ENCODE results near the gene EFNA5.
"Not testable (repeated sequence)": the region's sequence is repeated elsewhere in the genome, so short reads cannot be mapped to it uniquely, and the experiment has no call there.

The EFNA5 gene

DNA sequence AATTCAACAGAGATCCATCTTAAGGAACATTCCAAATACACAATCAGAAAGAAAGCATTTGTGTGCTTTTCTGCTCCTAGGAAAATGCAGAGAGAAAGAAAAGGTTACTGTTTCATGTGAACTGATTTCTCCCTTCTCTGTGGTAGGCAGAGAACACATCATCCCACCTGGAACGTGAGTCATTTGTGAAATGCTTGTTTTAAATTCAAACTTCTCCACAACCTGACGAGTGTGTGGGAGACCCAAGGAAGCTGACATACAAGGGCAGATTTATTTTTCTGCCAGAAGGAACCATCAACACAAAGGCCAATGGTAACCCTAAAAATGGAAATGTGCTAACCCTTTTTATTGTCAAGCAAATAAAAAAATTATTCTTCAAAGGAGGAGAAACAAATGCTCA, 156.4 kb downstream of the EFNA5 start:
- no peak for FAIRE-seq

- FAIRE-seq = no peak
Measured at GRCh38 chr5:107513337-107514085, 157.2 kb downstream of the EFNA5 start.

- no peak for FAIRE-seq
Measured at GRCh38 chr5:107512029-107512428, 158.7 kb downstream of the EFNA5 start.

GRCh38 chr5:107510125-107510524, 160.6 kb downstream of the EFNA5 start:
- no peak for FAIRE-seq

- FAIRE-seq = no peak
Measured at GRCh38 chr5:107508097-107508496, 162.6 kb downstream of the EFNA5 start.

DNA sequence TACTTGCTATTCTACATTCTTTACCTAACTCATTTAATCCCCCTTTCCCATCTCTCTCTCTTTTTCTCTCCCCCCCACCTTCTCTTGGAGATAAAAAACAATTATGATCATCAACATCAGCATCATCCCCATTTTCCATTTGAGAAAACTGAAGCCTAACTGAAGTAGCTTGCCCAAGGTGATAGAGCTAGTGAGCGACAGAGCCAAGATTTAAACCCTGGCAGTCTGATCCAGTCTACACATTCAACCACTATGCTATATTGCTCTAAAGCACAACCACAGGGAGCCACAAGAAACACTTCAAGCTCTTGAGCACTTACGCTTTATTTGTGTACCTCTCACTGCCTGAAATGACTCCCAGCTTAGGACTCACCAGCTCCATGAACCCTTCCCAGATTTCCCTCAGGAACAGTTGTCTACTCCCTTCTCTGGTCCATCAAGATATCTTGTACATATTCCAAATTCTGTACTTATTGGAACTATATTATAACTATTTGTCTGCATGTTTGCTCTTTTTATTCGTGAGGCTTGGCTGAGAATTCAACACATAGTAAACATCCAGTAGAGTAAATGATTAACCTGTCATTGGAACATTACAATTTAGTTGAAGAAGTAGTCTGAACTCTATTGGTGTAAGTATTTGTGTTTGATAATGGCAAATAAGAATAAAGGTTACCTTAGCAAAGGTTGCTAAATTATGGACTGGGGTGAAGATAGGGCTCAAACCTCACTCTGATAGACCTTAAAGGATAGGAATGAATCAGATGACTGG, 164.8 kb downstream of the EFNA5 start:
- FAIRE-seq = no peak

DNA sequence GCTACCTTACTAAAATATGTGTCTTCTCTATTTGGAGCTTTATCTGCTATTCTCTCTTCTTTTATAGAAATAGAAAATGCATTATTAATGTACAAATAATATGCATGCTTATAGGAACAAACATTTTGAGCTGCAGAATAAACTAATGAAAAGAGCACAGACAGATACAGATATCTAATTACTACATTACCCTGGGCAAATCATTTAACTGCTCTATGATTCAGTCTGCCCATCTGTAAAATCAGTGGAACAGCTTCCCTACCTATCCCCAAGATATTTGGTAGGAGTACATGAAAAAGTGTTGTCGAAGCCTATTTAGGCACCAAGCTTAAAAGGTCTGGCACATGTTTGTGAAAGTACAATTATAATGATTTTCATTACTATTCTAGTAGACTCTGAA, 166.3 kb downstream of the EFNA5 start:
- no peak for FAIRE-seq

DNA sequence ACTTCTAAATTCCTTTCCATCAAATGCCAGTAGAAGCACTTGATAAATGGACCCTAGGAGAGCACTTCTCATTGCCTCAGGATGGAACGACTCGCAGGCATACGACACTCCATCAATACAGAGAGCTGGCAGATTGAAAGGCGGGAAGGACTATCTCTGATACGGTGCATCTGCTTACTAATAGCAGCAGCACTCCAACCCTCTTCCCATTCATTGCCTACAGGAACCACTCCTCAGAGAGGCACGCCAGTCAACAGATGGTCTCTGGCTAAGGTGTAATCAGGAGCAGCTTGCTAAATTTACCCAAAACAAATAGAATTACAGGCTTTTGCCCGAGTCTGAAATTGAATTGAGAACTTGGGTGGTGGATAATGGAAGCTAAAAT, 168.1 kb downstream of the EFNA5 start:
- FAIRE-seq = no peak

DNA sequence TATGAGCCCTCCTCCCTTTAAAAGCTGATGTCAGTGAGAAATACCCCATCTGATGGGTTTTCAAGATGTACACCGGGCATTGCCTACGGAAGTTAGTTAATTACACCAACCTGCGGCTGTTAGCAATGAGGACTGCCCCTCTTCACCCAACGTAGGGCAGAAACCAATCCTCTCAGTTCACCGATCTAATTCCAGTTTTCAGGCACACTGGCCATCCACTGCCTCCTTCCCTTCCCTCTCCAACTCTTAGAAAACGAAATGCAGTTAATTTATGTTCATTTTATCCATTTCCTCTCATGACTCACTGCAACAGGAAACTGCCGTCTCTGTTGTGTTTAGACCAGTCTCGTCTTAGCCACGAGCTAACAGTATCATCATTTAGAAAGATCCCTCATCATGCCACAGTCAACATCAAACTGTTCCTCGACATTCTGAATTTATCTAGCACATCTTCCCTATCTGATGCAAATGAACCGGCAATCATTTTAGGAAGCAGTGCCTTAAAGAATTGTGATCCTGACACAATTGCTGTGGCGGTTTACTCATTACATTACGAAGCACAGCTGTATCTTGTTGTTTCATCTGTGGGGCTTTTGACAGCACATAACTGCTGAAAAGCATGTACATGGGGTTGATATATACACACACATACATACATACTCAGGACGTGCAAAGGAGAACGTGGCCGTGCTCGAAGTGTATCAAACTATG, 168.6 kb downstream of the EFNA5 start:
- no peak for FAIRE-seq

GRCh38 chr5:107500840-107501239, 169.9 kb downstream of the EFNA5 start:
- no peak for FAIRE-seq

- FAIRE-seq = no peak
Measured at GRCh38 chr5:107500347-107500746, 170.4 kb downstream of the EFNA5 start.

GRCh38 chr5:107499776-107500175, 171.0 kb downstream of the EFNA5 start:
- no peak for FAIRE-seq

- no peak for FAIRE-seq
Measured at GRCh38 chr5:107499237-107499636, 171.5 kb downstream of the EFNA5 start.

- FAIRE-seq = no peak
Measured at GRCh38 chr5:107496466-107496865, 174.3 kb downstream of the EFNA5 start.

DNA sequence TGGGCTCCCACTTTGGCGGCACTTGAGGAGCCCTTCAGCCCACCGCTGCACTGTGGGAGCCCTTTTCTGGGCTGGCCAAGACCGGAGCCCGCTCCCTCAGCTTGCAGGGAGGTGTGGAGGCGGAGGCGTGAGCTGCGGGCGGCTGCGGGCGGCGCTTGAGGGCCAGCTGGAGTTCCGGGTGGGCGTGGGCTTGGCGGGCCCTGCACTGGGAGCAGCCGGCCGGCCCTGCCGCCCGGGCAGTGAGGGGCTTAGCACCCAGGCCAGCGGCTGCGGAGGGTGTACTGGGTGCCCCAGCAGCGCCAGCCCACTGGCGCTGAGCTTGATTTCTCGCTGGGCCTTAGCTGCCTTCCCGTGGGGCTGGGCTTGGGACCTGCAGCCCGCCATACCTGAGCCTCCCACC, 176.6 kb downstream of the EFNA5 start:
- not testable (repeated sequence) for FAIRE-seq

DNA sequence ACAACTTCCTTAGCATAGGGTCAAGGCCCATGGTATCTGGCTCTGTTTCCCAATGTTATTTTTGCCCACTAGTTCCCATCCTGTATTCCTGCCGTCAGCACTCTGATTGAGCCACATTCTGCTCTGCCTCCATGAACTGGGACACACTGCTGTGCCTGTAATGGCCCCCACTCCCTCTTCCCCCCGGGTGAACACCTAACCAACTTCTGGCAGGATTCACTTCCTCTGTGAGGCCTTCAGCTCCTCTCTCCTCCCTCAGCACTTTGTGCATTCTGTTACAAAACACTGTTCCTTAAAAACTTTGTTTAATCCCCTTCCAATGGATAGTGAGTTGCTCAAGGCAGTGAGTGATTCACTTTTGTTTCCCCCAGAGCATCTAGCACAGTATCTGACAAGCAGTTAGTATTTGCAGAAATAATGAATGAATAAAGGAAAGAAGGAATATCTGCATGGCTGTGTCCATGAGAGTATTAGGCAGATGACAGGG, 183.6 kb downstream of the EFNA5 start:
- no peak for FAIRE-seq

DNA sequence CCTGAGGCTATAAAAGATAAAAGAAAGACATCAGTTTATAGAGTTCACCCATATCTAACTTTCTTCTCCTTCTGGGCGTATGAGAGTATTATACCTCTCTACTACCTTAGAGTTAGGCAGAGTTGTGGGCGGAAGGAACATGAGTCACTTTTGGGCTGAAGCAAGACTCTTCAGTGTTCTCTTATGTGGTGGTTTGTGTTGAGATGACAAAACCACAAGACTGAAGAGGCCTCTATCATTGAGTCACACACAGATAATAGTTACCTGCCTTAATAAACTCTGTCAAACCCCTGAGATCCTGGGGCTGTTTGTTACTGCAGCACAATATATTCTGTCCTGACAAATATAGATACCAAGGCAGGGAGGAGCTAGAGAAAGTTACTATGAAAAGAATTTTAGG, 184.2 kb downstream of the EFNA5 start:
- FAIRE-seq = no peak

- no peak for FAIRE-seq
Measured at GRCh38 chr5:107485184-107485583, 185.6 kb downstream of the EFNA5 start.

DNA sequence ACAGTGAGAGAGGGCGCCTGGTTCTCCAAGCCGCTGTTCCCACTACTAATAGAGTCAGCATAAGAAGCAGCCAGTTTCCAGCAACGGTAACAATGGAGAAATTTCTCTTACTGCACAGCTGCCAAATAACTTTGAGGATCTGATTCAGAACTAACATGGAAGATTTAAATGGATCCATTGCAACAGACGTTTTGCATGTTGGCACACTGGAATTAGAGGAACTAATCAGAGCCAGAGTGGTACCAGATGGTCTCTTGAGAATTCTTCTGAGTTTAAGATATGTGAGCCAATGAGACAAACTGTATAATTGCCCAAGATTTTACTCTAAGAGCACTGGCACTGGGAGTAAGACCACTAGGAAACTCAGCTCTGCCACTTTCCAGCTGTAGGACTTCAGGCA, 186.5 kb downstream of the EFNA5 start:
- no peak for FAIRE-seq

DNA sequence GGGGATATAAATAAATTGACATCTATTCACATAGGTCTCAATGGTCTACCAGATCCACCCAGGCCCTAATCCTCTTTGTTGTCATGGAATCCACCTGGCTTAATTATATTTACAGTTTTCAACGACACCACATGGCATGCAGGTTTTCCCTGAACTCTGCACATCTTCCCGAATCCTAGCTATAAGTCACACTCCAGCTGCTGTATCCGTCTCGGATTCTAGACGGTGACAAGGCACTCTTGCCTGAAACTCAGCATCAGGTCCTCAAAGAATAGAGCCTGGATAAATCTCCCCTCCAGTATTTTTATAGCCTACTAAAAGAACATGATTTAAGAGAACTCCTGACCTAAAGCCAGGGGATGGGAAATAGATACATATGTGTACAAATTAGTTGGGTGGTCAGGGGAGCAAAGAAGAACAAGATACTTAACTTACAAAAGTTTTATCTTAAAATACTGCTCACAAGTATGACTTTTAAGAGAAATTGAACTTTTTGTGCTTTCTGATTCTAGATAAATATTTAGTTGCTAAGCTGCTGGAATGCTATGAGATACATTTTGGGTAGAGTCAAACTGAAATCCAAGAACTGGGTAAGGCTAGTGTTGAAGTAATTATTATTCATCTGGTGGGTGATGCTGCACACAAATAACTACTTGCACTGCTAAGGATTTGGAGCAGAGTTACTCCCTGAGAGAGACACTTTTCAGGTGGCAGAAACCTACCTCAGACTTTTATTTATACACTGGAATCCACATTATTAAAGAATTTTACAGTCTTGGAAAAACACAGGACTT, 187.3 kb downstream of the EFNA5 start:
- no peak for FAIRE-seq

- FAIRE-seq = no peak
Measured at GRCh38 chr5:107478068-107478641, 192.6 kb downstream of the EFNA5 start.

GRCh38 chr5:107477492-107477891, 193.2 kb downstream of the EFNA5 start:
- FAIRE-seq = no peak
